B cell (primary cell): Measurements from ENCODE around the gene DCTD. TPM values are rescaled to one million over a fixed set of nuclear protein-coding genes. Genes with fewer than 3 reads are reported as not detected.

ENCODE experiments used
- ATAC-seq: fragments of 200-7000 bp; cut with Tn5 transposase; one replicate; pipeline ENCODE4 v1.10.0; 2021; ENCODE audit warnings: low read depth, mild to moderate bottlenecking, moderate number of reproducible peaks, moderate library complexity
- CTCF ChIA-PET: fragments of 350-600 bp; sonication (Branson Sonifier 250); formaldehyde crosslinking; loops from one replicate; lab custom pipeline; 2021; ENCODE audit warnings: antibody characterized with exemption, inconsistent platforms; lab: Charles Lee
- POLR2A ChIA-PET: fragments of 350-600 bp; sonication (Branson Sonifier 250); formaldehyde crosslinking; loops from one replicate; lab custom pipeline; 2021; ENCODE audit warnings: antibody characterized with exemption; lab: Charles Lee
- DNase-seq: peaks from one replicate; pipeline ENCODE4 v3.0.0; 2013
- H2AFZ ChIP-seq: 2 replicates; pipeline ENCODE4 v1.6.1; 2012; ENCODE audit warnings: mild to moderate bottlenecking, low read depth, low read length; ENCODE audit not compliant: insufficient read depth, poor library complexity, severe bottlenecking
- H3K27ac ChIP-seq, 2 donors: 1 replicate in 1 of 2; 2 replicates in 1 of 2; pipeline ENCODE4 v1.5.1; 2012 to 2013; ENCODE audit warnings: low read length in 2 of 2, mild to moderate bottlenecking in 2 of 2, moderate library complexity in 1 of 2
- H3K27me3 ChIP-seq, 4 experiments: fragments of 200-600 bp in 1 of 4; sonication (generic) in 1 of 4; replicated peaks in 1 of 4; 1 replicate in 2 of 4; 2 replicates in 2 of 4; pipeline versions ENCODE4 v1.6.1 to v1.7.0; 2013 to 2016; ENCODE audit warnings: low read length in 3 of 4, mild to moderate bottlenecking in 2 of 4, mixed read lengths in 1 of 4, moderate library complexity in 1 of 4; ENCODE audit not compliant: insufficient read depth in 4 of 4, control insufficient read depth in 3 of 4; ENCODE audit errors: control extremely low read depth in 1 of 4
- H3K36me3 ChIP-seq, 2 experiments: replicated peaks in 1 of 2; 1 replicate in 1 of 2; 2 replicates in 1 of 2; pipeline versions ENCODE4 v1.6.1 to v1.7.1; 2013; ENCODE audit warnings: low read length in 1 of 2; ENCODE audit not compliant: insufficient read depth in 2 of 2, control insufficient read depth in 1 of 2; ENCODE audit errors: control extremely low read depth in 1 of 2, extremely low read depth in 1 of 2
- H3K4me1 ChIP-seq, 2 donors: fragments of 200-600 bp in 1 of 2; sonication (generic) in 1 of 2; 1 replicate in 1 of 2; 2 replicates in 1 of 2; pipeline versions ENCODE4 v1.5.1 to v1.6.1; 2013 to 2017; ENCODE audit warnings: low read length in 2 of 2; ENCODE audit not compliant: control insufficient read depth in 2 of 2, insufficient read depth in 2 of 2
- H3K4me2 ChIP-seq: replicated peaks from 2 replicates; pipeline ENCODE3; 2012; ENCODE audit warnings: mild to moderate bottlenecking, low read depth, low read length; ENCODE audit not compliant: poor library complexity, severe bottlenecking
- H3K4me3 ChIP-seq, 5 experiments: fragments of 200-600 bp in 1 of 5; sonication (generic) in 1 of 5; 1 replicate in 3 of 5; 2 replicates in 2 of 5; pipeline versions ENCODE4 v1.5.1 to v1.7.0; 2011 to 2016; ENCODE audit warnings: low read length in 4 of 5, mild to moderate bottlenecking in 4 of 5, low read depth in 2 of 5, control low read depth in 1 of 5, moderate library complexity in 1 of 5; ENCODE audit not compliant: insufficient read depth in 1 of 5; ENCODE audit errors: control extremely low read depth in 1 of 5, extremely low read depth in 1 of 5
- H3K79me2 ChIP-seq: fragments of 200-600 bp; sonication (generic); one replicate; pipeline ENCODE4 v1.6.0; 2016; ENCODE audit warnings: low read length; ENCODE audit not compliant: control insufficient read depth, insufficient read depth
- H3K9ac ChIP-seq: fragments of 200-600 bp; sonication (generic); 2 replicates; pipeline ENCODE4 v1.6.1; 2017; ENCODE audit warnings: mild to moderate bottlenecking, low read length, moderate library complexity
- H3K9me3 ChIP-seq, 3 donors: one replicate each; pipeline versions ENCODE4 v1.6.1 to v1.7.1; 2013; ENCODE audit warnings: low read length in 2 of 3; ENCODE audit not compliant: control insufficient read depth in 2 of 3, insufficient read depth in 1 of 3; ENCODE audit errors: control extremely low read depth in 1 of 3
- H4K20me1 ChIP-seq: 2 replicates; pipeline ENCODE4 v1.6.0; 2012; ENCODE audit warnings: mild to moderate bottlenecking, low read length; ENCODE audit not compliant: insufficient read depth, control insufficient read depth, poor library complexity, severe bottlenecking
- H3K27ac Mint-ChIP-seq: one replicate; pipeline ENCODE4 v1.8.0; 2021; ENCODE audit warnings: mixed read lengths
- H3K27me3 Mint-ChIP-seq: one replicate; pipeline ENCODE4 v1.8.0; 2021; ENCODE audit warnings: mixed read lengths
- H3K4me1 Mint-ChIP-seq: one replicate; pipeline ENCODE4 v1.8.0; 2021; ENCODE audit warnings: mixed read lengths
- H3K4me3 Mint-ChIP-seq: one replicate; pipeline ENCODE4 v1.8.0; 2021; ENCODE audit warnings: mixed read lengths
- H3K9me3 Mint-ChIP-seq: one replicate; pipeline ENCODE4 v1.8.0; 2022; ENCODE audit warnings: mixed read lengths; ENCODE audit not compliant: insufficient read depth
- EZH2 ChIP-seq: IDR thresholded peaks from 2 replicates; pipeline ENCODE4 v1.6.1; 2012; ENCODE audit warnings: borderline replicate concordance, low read depth, mild to moderate bottlenecking, moderate library complexity, low read length; ENCODE audit not compliant: insufficient read depth, poor library complexity, severe bottlenecking
- WGBS: methylation state at CpG from one replicate; pipeline ENCODE4 v1.1.5; 2013; ENCODE audit warnings: missing lambda C conversion rate; ENCODE audit not compliant: insufficient coverage; 5-methylcytosine and 5-hydroxymethylcytosine counted together
- intact Hi-C: fragments of 100-400 bp; cut with micrococcal nuclease; formaldehyde crosslinking; loops from one replicate; pipeline ENCODE4 v1.10.0; 2022
- polyA plus RNA-seq: library from polyadenylated mRNA; depleted of rRNA; stranded (reverse); fragments of >200 nt; gene quantifications from 2 replicates; pipeline ENCODE4 v1.2.3, GENCODE V29; 2012
- total RNA-seq, 2 donors: library from RNA; stranded (reverse); fragments of 120-200 nt in 1 of 2; gene quantifications; 1 replicate in 1 of 2; 2 replicates in 1 of 2; pipeline versions ENCODE4 v1.2.3 to v1.2.4, GENCODE V29; 2013 to 2022
- TF ChIP-seq, protein P1 (sequence below): fragments of 200-600 bp; IDR thresholded peaks from one replicate; pipeline ENCODE4 v1.8.0; 2022; ENCODE audit warnings: antibody characterized with exemption, mild to moderate bottlenecking

DCTD gene
- total and polyA plus RNA-seq, 2 donors (not counting 1 experiment from before 2014, with no cell fraction given) = 61.0 to 75.8 TPM

DNA sequence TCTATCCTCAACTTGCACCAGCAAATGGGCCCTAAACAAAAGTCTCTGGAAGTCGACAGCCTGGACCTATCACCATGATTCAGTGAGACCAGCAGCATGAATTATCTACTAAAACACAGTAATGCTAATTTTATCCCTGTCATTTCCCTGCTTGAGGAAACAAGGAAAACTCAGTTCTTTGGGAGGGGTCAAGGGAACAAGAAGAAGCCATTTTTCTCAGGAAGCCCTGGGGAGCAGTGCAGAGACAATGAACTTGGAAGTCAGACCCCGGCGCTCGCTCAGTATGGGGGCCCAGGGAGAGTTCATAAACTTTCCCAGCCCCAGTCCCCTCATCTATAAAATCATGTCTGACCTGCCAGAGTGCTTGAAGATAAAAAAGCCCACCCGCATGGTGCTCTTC, 50.4 kb downstream of the DCTD start:
- Histone ChIP-seq H3K9me3 (peaks cover 0 to 2% (median 0%) of the 10 kb centered on the region in 3 donors), H3K4me3 (no peak overlapping the region), H4K20me1 (no peaks in the 10 kb centered on the region), H3K4me1 (no peaks in the 10 kb centered on the region), H3K36me3 (no peaks in the 10 kb centered on the region), H3K27ac (no peak overlapping the region), H2AFZ (no peak overlapping the region), H3K79me2 (no peaks in the 10 kb centered on the region), H3K9ac (no peak overlapping the region), H3K27me3 (peaks cover 0 to 46% (median 17%) of the 10 kb centered on the region in 4 experiments), H3K4me2 (no peak overlapping the region)
- intact Hi-C loops = no loop called here
- Mint-ChIP-seq H3K27me3 (peaks cover 45% of the 10 kb centered on the region), H3K9me3 (no peaks in the 10 kb centered on the region), H3K4me3 (no peak overlapping the region), H3K27ac (no peak overlapping the region), H3K4me1 (no peaks in the 10 kb centered on the region)
- 98% methylated on average over 5 of the region's 5 CpGs for WGBS
- TF ChIP-seq EZH2 = no peak
- TF ChIP-seq, protein P1, sequence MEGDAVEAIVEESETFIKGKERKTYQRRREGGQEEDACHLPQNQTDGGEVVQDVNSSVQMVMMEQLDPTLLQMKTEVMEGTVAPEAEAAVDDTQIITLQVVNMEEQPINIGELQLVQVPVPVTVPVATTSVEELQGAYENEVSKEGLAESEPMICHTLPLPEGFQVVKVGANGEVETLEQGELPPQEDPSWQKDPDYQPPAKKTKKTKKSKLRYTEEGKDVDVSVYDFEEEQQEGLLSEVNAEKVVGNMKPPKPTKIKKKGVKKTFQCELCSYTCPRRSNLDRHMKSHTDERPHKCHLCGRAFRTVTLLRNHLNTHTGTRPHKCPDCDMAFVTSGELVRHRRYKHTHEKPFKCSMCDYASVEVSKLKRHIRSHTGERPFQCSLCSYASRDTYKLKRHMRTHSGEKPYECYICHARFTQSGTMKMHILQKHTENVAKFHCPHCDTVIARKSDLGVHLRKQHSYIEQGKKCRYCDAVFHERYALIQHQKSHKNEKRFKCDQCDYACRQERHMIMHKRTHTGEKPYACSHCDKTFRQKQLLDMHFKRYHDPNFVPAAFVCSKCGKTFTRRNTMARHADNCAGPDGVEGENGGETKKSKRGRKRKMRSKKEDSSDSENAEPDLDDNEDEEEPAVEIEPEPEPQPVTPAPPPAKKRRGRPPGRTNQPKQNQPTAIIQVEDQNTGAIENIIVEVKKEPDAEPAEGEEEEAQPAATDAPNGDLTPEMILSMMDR = no peak
- ATAC-seq (no peak), DNase-seq (no peak)
- ChIA-PET CTCF (no interaction called here), POLR2A (no interaction called here)

DNA sequence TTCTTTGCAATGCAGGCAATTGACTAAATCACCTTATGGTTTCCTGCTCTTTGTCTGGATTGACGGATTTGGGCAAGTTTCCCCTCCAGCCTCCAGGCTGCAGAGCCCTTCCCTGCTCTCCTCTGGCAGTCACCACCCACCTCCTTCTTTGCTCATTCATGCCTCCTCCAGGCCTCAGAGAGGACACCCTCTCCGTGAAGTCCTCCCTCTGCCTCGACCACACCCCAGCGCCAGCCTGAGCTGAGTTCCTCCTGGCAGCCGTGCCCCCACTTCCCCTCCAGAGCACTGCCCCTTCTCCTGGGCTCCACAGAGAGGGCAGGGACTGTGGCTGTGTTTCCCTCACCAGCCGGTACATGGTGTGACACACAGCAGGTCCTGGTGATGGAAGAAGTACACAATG, 53.7 kb downstream of the DCTD start:
- H3K36me3 ChIP-seq = no peaks in the 10 kb centered on the region
- no peak for DNase-seq
- H3K79me2 ChIP-seq = no peaks in the 10 kb centered on the region
- ChIA-PET CTCF (no interaction called here), POLR2A (no interaction called here)
- intact Hi-C loops = no loop called here
- no peak overlapping the region for H3K4me3 ChIP-seq
- Mint-ChIP-seq H3K27ac (no peak overlapping the region), H3K9me3 (peaks cover 10% of the 10 kb centered on the region), H3K4me1 (no peaks in the 10 kb centered on the region), H3K27me3 (peaks cover 23% of the 10 kb centered on the region), H3K4me3 (no peak overlapping the region)
- no peak overlapping the region for H3K9ac ChIP-seq
- no peak overlapping the region for H2AFZ ChIP-seq
- ATAC-seq = no peak
- 45% methylated on average over 5 of the region's 6 CpGs for WGBS
- H3K27ac ChIP-seq = no peak overlapping the region
- peaks cover 0 to 14% (median 2%) of the 10 kb centered on the region in 3 donors for H3K9me3 ChIP-seq
- H3K27me3 ChIP-seq = peaks cover 0 to 28% (median 8%) of the 10 kb centered on the region in 4 experiments
- no peak overlapping the region for H3K4me2 ChIP-seq
- no peaks in the 10 kb centered on the region for H4K20me1 ChIP-seq
- TF ChIP-seq, protein P1 = no peak
- no peak for TF ChIP-seq EZH2
- no peaks in the 10 kb centered on the region for H3K4me1 ChIP-seq
